OCI-LY3 (cell line): ENCODE results near the gene ZNF385C.

Source experiments
- H2AFZ ChIP-seq: fragments of 200-600, 300-600 bp; shearing (Covaris generic); 2 replicates; pipeline ENCODE4 v1.6.0; 2014; ENCODE audit warnings: antibody characterized with exemption, low read depth, low read length
- H3K27ac ChIP-seq: fragments of 200-600, 300-600 bp; sonication (generic); 2 replicates; pipeline ENCODE4 v1.5.1; 2014; ENCODE audit warnings: mild to moderate bottlenecking, low read length, moderate library complexity, mixed read lengths
- H3K27me3 ChIP-seq: fragments of 200-600, 300-600 bp; sonication (generic); 2 replicates; pipeline ENCODE4 v1.6.1; 2014; ENCODE audit warnings: low read depth, low read length, mixed read lengths
- H3K36me3 ChIP-seq: fragments of 200-600, 300-600 bp; sonication (generic); replicated peaks from 2 replicates; pipeline ENCODE3; 2014; ENCODE audit warnings: low read depth, low read length, mixed read lengths
- H3K4me1 ChIP-seq: fragments of 300-600, 200-600 bp; sonication (generic); 2 replicates; pipeline ENCODE4 v1.6.1; 2014; ENCODE audit warnings: low read length, mixed read lengths
- H3K4me2 ChIP-seq: fragments of 200-600, 300-600 bp; sonication (generic); 2 replicates; pipeline ENCODE4 v1.6.1; 2014; ENCODE audit warnings: low read length, mixed read lengths
- H3K4me3 ChIP-seq: fragments of 300-600, 200-600 bp; sonication (generic); 2 replicates; pipeline ENCODE4 v1.5.1; 2014; ENCODE audit warnings: antibody characterized with exemption, mild to moderate bottlenecking, low read length, moderate library complexity
- H3K79me2 ChIP-seq: fragments of 300-600, 200-600 bp; shearing (Covaris generic); 2 replicates; pipeline ENCODE4 v1.6.1; 2014; ENCODE audit warnings: mild to moderate bottlenecking, low read length, mixed read lengths
- H3K9ac ChIP-seq: fragments of 300-600, 200-600 bp; shearing (Covaris generic); 2 replicates; pipeline ENCODE4 v1.6.0; 2014; ENCODE audit warnings: mild to moderate bottlenecking, low read length, moderate library complexity
- H3K9me3 ChIP-seq: fragments of 200-600, 300-600 bp; shearing (Covaris generic); 2 replicates; pipeline ENCODE4 v1.6.1; 2014; ENCODE audit warnings: low read length, mixed read lengths; ENCODE audit not compliant: insufficient read depth
- H4K20me1 ChIP-seq: fragments of 200-600, 300-600 bp; sonication (generic); 2 replicates; pipeline ENCODE4 v1.6.1; 2016; ENCODE audit warnings: low read length, mixed read lengths; ENCODE audit not compliant: insufficient read depth
- CTCF ChIP-seq: fragments of 200-600, 300-600 bp; sonication (generic); IDR thresholded peaks from 2 replicates; pipeline ENCODE4 v1.5.1; 2014; ENCODE audit warnings: antibody characterized with exemption, low read length, low read depth
- EZH2phosphoT487 ChIP-seq: fragments of 200-600 bp; shearing (Covaris generic); IDR thresholded peaks from 2 replicates; pipeline ENCODE4 v1.6.1; 2018; ENCODE audit warnings: antibody characterized with exemption, mixed run types, low read depth

ZNF385C gene

GRCh38 chr17:42047343-42047742 is 50.9 kb downstream of the ZNF385C start:
- Histone ChIP-seq H3K36me3 (peaks cover 30% of the 10 kb centered on the region), H3K9me3 (no peaks in the 10 kb centered on the region), H3K4me3 (no peak overlapping the region), H3K27me3 (no peaks in the 10 kb centered on the region), H3K9ac (no peak overlapping the region), H4K20me1 (peaks cover 55% of the 10 kb centered on the region), H3K4me1 (no peaks in the 10 kb centered on the region), H3K79me2 (peaks cover 37% of the 10 kb centered on the region), H2AFZ (no peak overlapping the region), H3K27ac (no peak overlapping the region), H3K4me2 (no peak overlapping the region)
- TF ChIP-seq CTCF (no peak), EZH2phosphoT487 (no peak)

- TF ChIP-seq EZH2phosphoT487 (no peak), CTCF (no peak)
- Histone ChIP-seq H3K4me3 (no peak overlapping the region), H3K79me2 (peaks cover 21% of the 10 kb centered on the region)
Observed at GRCh38 chr17:42045719-42046118, 52.6 kb downstream of the ZNF385C start.

GRCh38 chr17:42042598-42043319 is 55.5 kb downstream of the ZNF385C start:
- Histone ChIP-seq H3K9ac (no peak overlapping the region), H3K4me2 (no peak overlapping the region), H3K27ac (no peak overlapping the region), H3K27me3 (no peaks in the 10 kb centered on the region), H3K79me2 (peaks cover 9% of the 10 kb centered on the region), H3K4me1 (no peaks in the 10 kb centered on the region), H4K20me1 (peaks cover 31% of the 10 kb centered on the region), H2AFZ (no peak overlapping the region), H3K9me3 (no peaks in the 10 kb centered on the region), H3K36me3 (peaks cover 27% of the 10 kb centered on the region), H3K4me3 (no peak overlapping the region)
- TF ChIP-seq EZH2phosphoT487 = no peak

More at GRCh38 chr17:42045719-42046118, 52.6 kb downstream of the ZNF385C start:
- peaks cover 28% of the 10 kb centered on the region for H3K36me3 ChIP-seq
- H3K27ac ChIP-seq = no peak overlapping the region
- no peaks in the 10 kb centered on the region for H3K27me3 ChIP-seq
- no peak overlapping the region for H2AFZ ChIP-seq
- H3K9me3 ChIP-seq = no peaks in the 10 kb centered on the region
- H4K20me1 ChIP-seq = peaks cover 45% of the 10 kb centered on the region
- H3K9ac ChIP-seq = no peak overlapping the region
- no peaks in the 10 kb centered on the region for H3K4me1 ChIP-seq
- H3K4me2 ChIP-seq = no peak overlapping the region

- H4K20me1 ChIP-seq = peaks cover 31% of the 10 kb centered on the region
- H3K4me2 ChIP-seq = no peak overlapping the region
- H3K9me3 ChIP-seq = no peaks in the 10 kb centered on the region
- no peak for TF ChIP-seq CTCF
- no peak for TF ChIP-seq EZH2phosphoT487
- peaks cover 27% of the 10 kb centered on the region for H3K36me3 ChIP-seq
- peaks cover 7% of the 10 kb centered on the region for H3K79me2 ChIP-seq
- H3K4me3 ChIP-seq = no peak overlapping the region
- H3K27me3 ChIP-seq = no peaks in the 10 kb centered on the region
- no peaks in the 10 kb centered on the region for H3K4me1 ChIP-seq
- H3K27ac ChIP-seq = no peak overlapping the region
- H3K9ac ChIP-seq = no peak overlapping the region
- no peak overlapping the region for H2AFZ ChIP-seq
Observed at GRCh38 chr17:42041619-42042018, 56.7 kb downstream of the ZNF385C start.
